BJ (cell line): ENCODE data around the gene KCTD17. TPM values are rescaled to one million over a fixed set of nuclear protein-coding genes. Genes with fewer than 3 reads are reported as not detected.

ENCODE experiments used
- CTCF ChIA-PET: fragments of 350-600 bp; formaldehyde crosslinking; extraction: SDS; loops from one replicate; lab custom pipeline; 2021; ENCODE audit warnings: antibody characterized with exemption, inconsistent platforms; lab: Yijun Ruan, JAX
- POLR2A ChIA-PET: fragments of 300-600 bp; sonication (Branson Sonifier 250); formaldehyde crosslinking; extraction: SDS; loops from one replicate; lab custom pipeline; 2021; ENCODE audit warnings: antibody characterized with exemption; lab: Charles Lee
- DNase-seq: peaks from one replicate; pipeline ENCODE4 v3.0.0-alpha.2; 2011; ENCODE audit warnings: low read depth
- H3K27me3 ChIP-seq: 2 replicates; pipeline ENCODE4 v1.6.0; 2011; ENCODE audit warnings: low read length; ENCODE audit not compliant: control insufficient read depth, insufficient read depth
- H3K36me3 ChIP-seq: 2 replicates; pipeline ENCODE4 v1.5.1; 2011; ENCODE audit warnings: low read length; ENCODE audit not compliant: control insufficient read depth, insufficient read depth
- H3K4me3 ChIP-seq: 2 replicates; pipeline ENCODE4 v1.5.1; 2011; ENCODE audit warnings: low read depth, mild to moderate bottlenecking, control low read depth, low read length
- CTCF ChIP-seq: IDR thresholded peaks from 2 replicates; pipeline ENCODE4 v1.5.1; 2011; ENCODE audit warnings: low read depth, mild to moderate bottlenecking, control low read depth, inconsistent platforms, low read length, moderate library complexity; ENCODE audit not compliant: insufficient read depth
- polyA plus RNA-seq: library from polyadenylated mRNA; depleted of rRNA; stranded (reverse); fragments of >200 nt; gene quantifications from 2 replicates; pipeline ENCODE4 v1.2.3, GENCODE V29; 2011

Gene KCTD17
- polyA plus RNA-seq, 1 experiment: 36.3 TPM

GRCh38 chr22:37080838-37081237 is 29.3 kb downstream of the KCTD17 start:
- ChIA-PET CTCF (interaction anchor here (1.4 to 2.3 kb wide), 3 partner anchors 11 to 179 kb away, joined by 4 to 9 read pairs (median 7); no protein-coding TSS in a partner anchor), POLR2A (no interaction called here)
- Histone ChIP-seq H3K27me3 (peaks cover 8% of the 10 kb centered on the region), H3K4me3 (no peak overlapping the region), H3K36me3 (no peaks in the 10 kb centered on the region)
- no peak for DNase-seq
- TF ChIP-seq CTCF: no peak

- ChIA-PET CTCF (interaction anchor here (1.1 to 1.9 kb wide), 3 partner anchors 12 to 117 kb away, joined by 4 to 9 read pairs (median 4); no protein-coding TSS in a partner anchor), POLR2A (no interaction called here)
- H3K4me3 ChIP-seq: no peak overlapping the region
- H3K36me3 ChIP-seq: no peaks in the 10 kb centered on the region
- no peak for TF ChIP-seq CTCF
- DNase-seq: no peak
- peaks cover 3% of the 10 kb centered on the region; the same call in 1 of the 2 replicates for H3K27me3 ChIP-seq
Observed at GRCh38 chr22:37082251-37082873, 30.8 kb downstream of the KCTD17 start.

GRCh38 chr22:37083914-37084313 is 32.4 kb downstream of the KCTD17 start:
- Histone ChIP-seq H3K36me3 (no peaks in the 10 kb centered on the region), H3K4me3 (no peak overlapping the region), H3K27me3 (peaks cover 3% of the 10 kb centered on the region; the same call in 1 of the 2 replicates)
- ChIA-PET POLR2A (no interaction called here), CTCF (no interaction called here)
- no peak for TF ChIP-seq CTCF
- DNase-seq: no peak

GRCh38 chr22:37084385-37084784 is 32.8 kb downstream of the KCTD17 start:
- no peak for TF ChIP-seq CTCF
- no peaks in the 10 kb centered on the region for H3K36me3 ChIP-seq
- peaks cover 3% of the 10 kb centered on the region; the same call in 1 of the 2 replicates for H3K27me3 ChIP-seq
- DNase-seq: no peak
- H3K4me3 ChIP-seq: no peak overlapping the region
- ChIA-PET CTCF (interaction anchor here (1.4 kb wide), 1 partner anchor 115 kb away, joined by 8 read pairs; no protein-coding TSS in a partner anchor), POLR2A (no interaction called here)

- ChIA-PET POLR2A (no interaction called here), CTCF (interaction anchor here (1.1 to 2.7 kb wide), 3 partner anchors 10 to 174 kb away, joined by 3 to 8 read pairs (median 5); no protein-coding TSS in a partner anchor)
- DNase-seq: no peak
- Histone ChIP-seq H3K36me3 (no peaks in the 10 kb centered on the region), H3K4me3 (no peak overlapping the region), H3K27me3 (peaks cover 3% of the 10 kb centered on the region; the same call in 1 of the 2 replicates)
- no peak for TF ChIP-seq CTCF
Observed at GRCh38 chr22:37086184-37086583, 34.6 kb downstream of the KCTD17 start.
